ENCODE data around the gene CACUL1. TPM values are rescaled to one million over a fixed set of nuclear protein-coding genes. Genes with fewer than 3 reads are reported as not detected.

Gene CACUL1
- total RNA-seq, 1 experiment from 2014 or later: 38.5 TPM

DNA sequence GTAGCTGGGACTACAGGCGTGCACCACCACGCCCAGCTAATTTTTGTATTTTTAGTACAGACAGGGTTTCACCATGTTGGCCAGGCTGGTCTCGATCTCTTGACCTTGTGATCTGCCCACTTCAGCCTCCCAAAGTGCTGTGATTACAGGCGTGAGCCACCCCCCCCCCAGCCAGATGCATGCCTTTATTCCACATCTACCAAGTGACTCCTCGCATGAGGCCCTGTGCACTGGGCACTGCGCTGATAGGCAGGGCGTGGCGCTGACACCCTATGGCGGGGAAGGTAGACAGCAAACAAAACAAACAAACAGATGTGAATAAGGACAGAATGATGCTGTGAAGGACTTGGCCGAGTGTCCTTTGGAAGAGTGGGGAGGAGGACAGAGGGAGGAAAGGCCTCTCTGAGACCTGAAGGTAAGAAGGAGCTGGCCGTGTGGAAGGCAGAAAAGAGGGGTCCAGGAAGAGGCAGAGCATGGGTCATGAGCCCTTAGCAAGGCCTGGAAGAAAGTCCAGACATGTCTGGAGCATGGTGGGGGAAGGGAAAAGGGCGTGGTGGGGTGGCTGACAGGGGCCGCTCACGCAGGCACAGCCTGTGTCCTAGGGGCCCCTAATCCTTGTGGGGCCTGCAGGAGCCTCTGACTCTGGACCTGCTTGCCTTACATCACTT, 47.5 kb upstream of the CACUL1 start:
- Histone ChIP-seq H2AFZ (ENCODE audit: low read length) (no peak overlapping the region), H3K23ac (ENCODE audit: insufficient read length, low read depth, low read length) (no peak overlapping the region), H3K56ac (ENCODE audit: insufficient read length, low read depth, low read length) (no peak overlapping the region), H3K9me3 (ENCODE audit: control insufficient read depth, low read depth, low read length) (no peaks in the 10 kb centered on the region), H2BK12ac (ENCODE audit: insufficient read length, low read depth, low read length) (no peak overlapping the region), H3K4me2 (ENCODE audit: insufficient read depth, insufficient read length, low read length) (no peak overlapping the region), H3K23me2 (ENCODE audit: insufficient read length, low read depth, low read length, poor library complexity, severe bottlenecking) (no peaks in the 10 kb centered on the region), H3K79me1 (ENCODE audit: insufficient read depth, low read depth, low read length, poor library complexity, severe bottlenecking) (no peaks in the 10 kb centered on the region), H3T11ph (ENCODE audit: low read length) (no peak overlapping the region), H3K79me2 (ENCODE audit: insufficient read depth, low read length) (no peaks in the 10 kb centered on the region), H4K5ac (ENCODE audit: insufficient read length, low read depth, low read length) (no peak overlapping the region), H2AK5ac (ENCODE audit: insufficient read length, low read length) (no peak overlapping the region), H3K4ac (ENCODE audit: low read depth, low read length) (no peak overlapping the region), H4K91ac (ENCODE audit: insufficient read length, low read depth, low read length) (no peak overlapping the region), H3K27ac (ENCODE audit: insufficient read length, low read depth, low read length) (no peak overlapping the region), H2BK20ac (ENCODE audit: low read depth, low read length, poor library complexity, severe bottlenecking) (no peak overlapping the region), H3K9ac (ENCODE audit: extremely low read depth, insufficient read length, low read length) (no peak overlapping the region), H3K18ac (ENCODE audit: insufficient read length, low read depth, low read length) (no peak overlapping the region), H2BK15ac (ENCODE audit: low read depth, low read length) (no peak overlapping the region), H3K27me3 (ENCODE audit: insufficient read depth, low read length) (no peaks in the 10 kb centered on the region), H3K14ac (ENCODE audit: insufficient read depth, low read length) (no peak overlapping the region), H2BK5ac (ENCODE audit: insufficient read length, low read length) (no peak overlapping the region), H3K4me1 (ENCODE audit: insufficient read depth, low read length) (no peaks in the 10 kb centered on the region; the same call in 1 of the 2 replicates), H4K20me1 (ENCODE audit: control insufficient read depth, insufficient read depth, insufficient read length) (no peaks in the 10 kb centered on the region), H2BK120ac (ENCODE audit: low read depth, low read length, poor library complexity, severe bottlenecking) (no peak overlapping the region), H4K8ac (replicated peaks; ENCODE audit: insufficient read length, low read depth, low read length) (no peak overlapping the region)
- Mint-ChIP-seq H3K4me3 (no peak overlapping the region), H3K27ac (peak overlapping the region in 1 of 3 experiments; percentile 74; a peak in 1 of 7 replicates), H3K36me3 (ENCODE audit: insufficient read depth in 1 of 3, low read depth in 3 of 3) (no peaks in the 10 kb centered on the region), H3K9me3 (no peaks in the 10 kb centered on the region; a peak in 1 of 5 replicates), H3K4me1 (peaks cover 0 to 3% of the 10 kb centered on the region in 2 experiments; a peak in 2 of 4 replicates), H3K27me3 (ENCODE audit: low read depth) (peaks cover 1% of the 10 kb centered on the region; the same call in 1 of the 2 replicates)
- no CpG with 5 or more reads among the region's 14 CpGs for WGBS (ENCODE audit: extremely low coverage, insufficient read length, low lambda C conversion rate)
- TF ChIP-seq CTCF (conservative IDR thresholded peaks at IDR 0.05): no peak
- DNase-seq: no peak

Data from H9 (cell line).